ENCODE measurements around the gene PRKCH. TPM values are rescaled to one million over a fixed set of nuclear protein-coding genes. Genes with fewer than 3 reads are reported as not detected.

Gene PRKCH
- total and polyA plus RNA-seq, 7 donors: 4.2 to 19.9 (median 10.0) TPM

GRCh38 chr14:61451491-61451890, 130.1 kb downstream of the PRKCH start:
- intact Hi-C loops (cut with DNase I): no loop called here
- no peak overlapping the region for H3K27ac ChIP-seq
- no peaks in the 10 kb centered on the region for H3K27me3 ChIP-seq
- H3K9me3 ChIP-seq: no peaks in the 10 kb centered on the region
- H3K4me1 ChIP-seq: no peaks in the 10 kb centered on the region
- no peak overlapping the region for H3K4me3 ChIP-seq
- DNase-seq: no peak
- H3K36me3 ChIP-seq: no peaks in the 10 kb centered on the region
- WGBS, 2 donors: 28 to 66% methylated on average over 2 of the region's 2 CpGs
- TF ChIP-seq POLR2A (IDR thresholded peaks at IDR 0.05): no peak
- TF ChIP-seq EP300 (IDR thresholded peaks at IDR 0.05): no peak
- no peak for TF ChIP-seq POLR2AphosphoS5 (IDR thresholded peaks at IDR 0.05)
- no peak for TF ChIP-seq CTCF (IDR thresholded peaks at IDR 0.05)

- no peaks in the 10 kb centered on the region for H3K36me3 ChIP-seq
- 74 to 92% methylated on average over 6 of the region's 6 CpGs for WGBS, 2 donors
- no peak for TF ChIP-seq CTCF (IDR thresholded peaks at IDR 0.05)
- no peak for TF ChIP-seq POLR2AphosphoS5 (IDR thresholded peaks at IDR 0.05)
- no peak for TF ChIP-seq EP300 (IDR thresholded peaks at IDR 0.05)
- TF ChIP-seq POLR2A (IDR thresholded peaks at IDR 0.05): no peak
- H3K9me3 ChIP-seq: no peaks in the 10 kb centered on the region
- no peaks in the 10 kb centered on the region for H3K4me1 ChIP-seq
- peaks cover 0 to 4% (median 0%) of the 10 kb centered on the region in 3 donors for H3K27me3 ChIP-seq
- H3K27ac ChIP-seq: no peak overlapping the region
- no peak for DNase-seq
- intact Hi-C loops (cut with DNase I): no loop called here
- no peak overlapping the region for H3K4me3 ChIP-seq
Measured at GRCh38 chr14:61451891-61452400, 130.6 kb downstream of the PRKCH start.

GRCh38 chr14:61452452-61452851, 131.1 kb downstream of the PRKCH start:
- TF ChIP-seq POLR2A (IDR thresholded peaks at IDR 0.05) (no peak), POLR2AphosphoS5 (IDR thresholded peaks at IDR 0.05) (no peak), EP300 (IDR thresholded peaks at IDR 0.05) (no peak), CTCF (IDR thresholded peaks at IDR 0.05) (no peak)
- intact Hi-C loops (cut with DNase I): no loop called here
- Histone ChIP-seq H3K36me3 (peaks cover 0 to 4% (median 0%) of the 10 kb centered on the region in 4 donors), H3K4me3 (no peak overlapping the region), H3K4me1 (no peaks in the 10 kb centered on the region), H3K27ac (no peak overlapping the region), H3K9me3 (no peaks in the 10 kb centered on the region), H3K27me3 (peaks cover 0 to 7% (median 0%) of the 10 kb centered on the region in 3 donors)
- no peak for DNase-seq
- 80 to 87% methylated on average over 3 of the region's 3 CpGs for WGBS, 2 donors

- DNase-seq: no peak
- H3K36me3 ChIP-seq: peaks cover 0 to 4% (median 0%) of the 10 kb centered on the region in 4 donors
- H3K9me3 ChIP-seq: no peaks in the 10 kb centered on the region
- peaks cover 0 to 7% (median 0%) of the 10 kb centered on the region in 3 donors for H3K27me3 ChIP-seq
- no peak overlapping the region for H3K27ac ChIP-seq
- no peak overlapping the region for H3K4me3 ChIP-seq
- WGBS, 2 donors: 84 to 85% methylated on average over 9 of the region's 9 CpGs
- no peaks in the 10 kb centered on the region for H3K4me1 ChIP-seq
- intact Hi-C loops (cut with DNase I): no loop called here
- TF ChIP-seq EP300 (IDR thresholded peaks at IDR 0.05) (no peak), CTCF (IDR thresholded peaks at IDR 0.05) (no peak), POLR2A (IDR thresholded peaks at IDR 0.05) (no peak), POLR2AphosphoS5 (IDR thresholded peaks at IDR 0.05) (no peak)
Measured at GRCh38 chr14:61453103-61453767, 131.9 kb downstream of the PRKCH start.

All from sigmoid colon (tissue), 7 donors.